Femur (tissue), 1 donor: Measurements from ENCODE around the gene SNX19.

Source experiments
- DNase-seq: peaks from one replicate; pipeline ENCODE4 v3.0.0-alpha.2; 2017

Gene SNX19

GRCh38 chr11:130906616-130907015 lies 9.7 kb downstream of the SNX19 start:
- DNase-seq = no peak

DNA sequence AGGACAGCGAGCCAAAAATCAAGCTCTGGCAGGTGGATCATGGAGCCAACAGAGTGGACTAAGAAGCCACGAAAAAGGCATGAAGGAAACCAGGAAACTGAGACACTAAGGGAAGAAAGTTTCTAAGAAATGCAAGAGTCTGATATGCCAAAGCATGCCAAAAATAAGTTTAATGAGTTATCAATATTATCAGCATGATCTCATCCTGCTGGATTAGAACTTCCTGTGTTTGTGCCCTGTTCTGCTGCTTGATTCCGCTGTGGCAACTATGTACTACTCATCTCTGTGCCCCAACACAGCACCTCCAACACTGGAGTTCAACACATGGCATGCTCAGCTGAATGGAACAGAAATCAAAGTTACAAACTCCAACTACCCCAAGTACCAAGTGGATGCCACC lies 10.8 kb downstream of the SNX19 start:
- no peak for DNase-seq

GRCh38 chr11:130904380-130904779 lies 11.9 kb downstream of the SNX19 start:
- DNase-seq = no peak

DNA sequence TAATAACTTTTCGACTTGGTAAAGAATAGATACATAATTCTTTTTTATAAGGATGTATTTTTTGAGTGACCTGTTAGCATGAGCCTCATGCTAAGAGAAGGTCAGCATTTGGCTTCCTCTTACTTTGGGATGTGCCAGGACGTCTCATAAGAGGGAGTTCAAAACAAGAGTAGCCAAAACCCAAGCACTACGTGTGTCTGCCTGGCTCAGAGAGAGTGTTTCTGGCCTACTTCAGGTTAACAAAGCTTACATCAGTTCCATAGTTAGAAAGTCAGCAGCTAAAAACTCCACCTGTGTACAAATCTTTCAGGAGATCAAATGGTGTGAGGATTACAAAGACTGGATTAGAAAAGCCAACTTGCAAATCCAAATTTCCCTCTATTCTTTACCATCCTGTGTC lies 13.9 kb downstream of the SNX19 start:
- DNase-seq = no peak

DNA sequence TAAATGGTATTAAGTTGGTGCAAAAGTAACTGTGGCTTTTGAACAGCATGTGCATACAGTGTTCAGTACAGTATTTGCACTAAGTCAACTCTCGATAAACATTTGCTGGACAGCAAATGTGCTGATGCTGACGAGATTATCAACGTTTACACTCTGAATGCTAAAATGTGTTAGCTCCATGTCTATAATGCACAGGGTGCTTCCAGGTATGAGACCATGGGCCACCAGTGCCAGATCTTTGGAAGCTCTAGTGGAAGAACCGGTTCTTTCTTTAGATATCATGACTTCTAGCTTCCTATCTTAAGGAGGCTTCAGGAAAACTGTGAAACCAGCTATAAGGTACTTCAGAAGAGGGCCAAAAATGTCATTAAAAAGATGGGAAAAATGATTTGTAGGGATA lies 17.2 kb downstream of the SNX19 start:
- no peak for DNase-seq

GRCh38 chr11:130897262-130898182 lies 18.8 kb downstream of the SNX19 start:
- DNase-seq = peak; percentile 48

DNA sequence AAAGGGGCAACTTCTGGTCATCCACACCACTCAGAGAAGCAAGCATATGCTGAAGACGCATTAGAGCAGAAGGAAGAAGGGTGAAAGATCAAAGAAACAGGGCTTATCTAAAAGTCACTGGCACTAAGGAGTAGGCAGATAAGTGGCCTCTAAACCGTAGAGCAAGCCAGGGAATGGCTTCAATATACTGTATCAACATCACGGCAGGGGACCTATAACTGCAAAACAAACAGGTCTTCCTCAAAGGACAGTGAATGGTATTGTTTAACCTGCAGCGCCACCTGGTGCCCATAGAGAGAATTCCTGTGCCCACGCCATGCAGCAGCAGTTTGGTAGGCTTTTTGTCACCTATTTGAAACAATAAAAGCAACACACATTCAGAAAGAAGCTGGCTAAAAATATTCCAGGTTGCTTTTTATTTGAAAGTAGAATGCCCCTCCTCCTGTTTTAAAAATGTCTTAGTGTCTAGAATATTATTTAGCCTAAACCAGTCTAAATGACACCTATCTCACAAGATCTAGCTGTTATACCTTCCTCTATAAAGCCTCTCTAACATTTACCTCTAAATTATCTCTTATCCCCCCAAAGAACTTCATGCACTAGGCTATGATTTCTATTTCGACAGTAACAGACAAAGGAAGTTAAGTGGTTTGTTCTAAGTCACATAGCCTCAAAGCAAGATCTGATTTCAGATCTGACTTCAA lies 21.8 kb downstream of the SNX19 start:
- peak; percentile 75 for DNase-seq

- no peak for DNase-seq
Observed at GRCh38 chr11:130892861-130893260, 23.4 kb downstream of the SNX19 start.

GRCh38 chr11:130891326-130891725 lies 25.0 kb downstream of the SNX19 start:
- DNase-seq = no peak

DNA sequence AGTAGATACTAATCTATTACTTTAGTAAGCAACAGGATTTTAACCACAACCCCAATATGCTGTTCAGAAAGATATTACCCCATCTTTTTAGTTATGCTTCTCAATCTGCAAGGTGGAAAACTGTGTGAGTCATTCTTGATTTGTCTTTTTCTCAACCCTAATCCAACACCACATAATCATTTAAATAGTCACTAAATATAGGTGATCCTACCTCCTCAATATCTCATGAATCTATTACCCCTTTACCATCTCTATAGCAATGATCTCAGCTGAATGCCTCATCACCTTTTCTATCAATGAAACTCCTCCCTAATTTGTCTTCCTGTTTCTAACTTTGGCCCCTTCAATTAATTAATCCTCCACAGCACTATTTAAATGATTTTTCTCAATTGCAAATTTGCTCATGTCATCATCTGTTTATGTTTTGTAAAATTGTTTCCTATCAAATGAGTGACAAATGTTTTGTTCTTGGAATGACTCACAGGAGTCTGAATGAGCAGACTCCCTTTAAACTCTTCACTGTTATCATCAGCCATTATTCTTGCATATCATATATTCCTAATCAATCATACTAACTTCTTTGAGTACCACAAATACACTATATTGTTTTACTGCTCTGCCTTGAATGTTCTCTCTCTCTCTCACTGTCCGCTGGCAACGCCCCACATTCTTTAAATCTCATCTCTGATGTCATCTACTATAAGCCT lies 26.1 kb downstream of the SNX19 start:
- no peak for DNase-seq

DNA sequence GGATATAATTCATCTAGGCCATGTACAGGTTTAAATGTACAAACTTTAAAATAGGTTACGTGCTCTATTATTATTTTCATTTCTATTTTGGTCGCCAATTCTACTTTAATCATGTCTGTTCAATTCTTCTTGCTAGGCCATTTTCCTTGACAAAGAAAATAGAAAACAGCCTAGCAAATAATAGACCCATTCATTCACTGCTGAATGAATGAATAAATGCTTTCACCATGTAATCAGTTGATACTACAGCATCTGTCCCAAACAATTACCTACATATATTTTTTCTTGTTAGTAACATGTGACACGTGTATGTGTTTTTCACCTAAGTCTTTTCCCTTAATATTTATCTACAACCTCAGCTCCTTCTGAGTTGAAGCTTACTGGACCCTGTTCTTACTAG lies 27.5 kb downstream of the SNX19 start:
- DNase-seq = no peak

DNA sequence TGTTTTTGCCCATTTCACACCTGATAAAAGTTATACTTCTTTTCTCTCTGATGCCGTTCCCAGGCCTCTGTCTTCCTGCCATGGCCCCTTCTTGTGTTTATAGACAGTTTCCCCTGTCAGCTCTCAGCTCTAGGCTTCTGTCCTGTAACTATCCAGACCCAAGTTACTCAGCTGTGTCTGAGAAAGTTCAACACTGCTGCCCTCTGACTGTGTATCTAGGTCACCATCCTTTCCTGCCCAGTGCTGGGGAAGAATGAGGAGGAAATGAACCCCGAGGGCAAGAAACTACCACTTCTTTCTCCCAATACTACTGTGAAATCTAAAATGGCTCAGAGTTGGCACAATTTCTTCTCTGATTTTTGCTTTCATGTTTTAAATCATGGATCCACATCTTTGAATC lies 29.6 kb downstream of the SNX19 start:
- no peak for DNase-seq

DNA sequence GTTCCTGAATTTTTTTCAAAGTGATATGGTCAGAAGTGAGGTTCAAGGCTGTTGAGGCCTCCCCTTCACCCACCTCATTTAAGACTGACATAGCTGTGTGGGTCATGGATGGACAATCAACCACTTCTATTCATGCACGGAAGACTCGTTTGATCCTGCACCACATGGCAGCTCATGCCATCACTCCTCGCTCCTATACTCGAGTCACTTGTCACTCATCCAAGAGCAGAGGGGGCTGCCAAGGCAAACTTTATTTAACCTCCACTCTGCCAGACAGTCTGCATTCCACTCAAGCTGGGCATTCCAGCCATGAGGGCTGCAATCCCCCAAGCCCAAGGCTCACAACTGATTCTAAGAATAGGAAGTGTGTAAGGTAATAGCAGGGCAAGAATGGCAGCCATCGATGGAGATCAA lies 34.1 kb downstream of the SNX19 start:
- DNase-seq = peak; percentile 50

DNA sequence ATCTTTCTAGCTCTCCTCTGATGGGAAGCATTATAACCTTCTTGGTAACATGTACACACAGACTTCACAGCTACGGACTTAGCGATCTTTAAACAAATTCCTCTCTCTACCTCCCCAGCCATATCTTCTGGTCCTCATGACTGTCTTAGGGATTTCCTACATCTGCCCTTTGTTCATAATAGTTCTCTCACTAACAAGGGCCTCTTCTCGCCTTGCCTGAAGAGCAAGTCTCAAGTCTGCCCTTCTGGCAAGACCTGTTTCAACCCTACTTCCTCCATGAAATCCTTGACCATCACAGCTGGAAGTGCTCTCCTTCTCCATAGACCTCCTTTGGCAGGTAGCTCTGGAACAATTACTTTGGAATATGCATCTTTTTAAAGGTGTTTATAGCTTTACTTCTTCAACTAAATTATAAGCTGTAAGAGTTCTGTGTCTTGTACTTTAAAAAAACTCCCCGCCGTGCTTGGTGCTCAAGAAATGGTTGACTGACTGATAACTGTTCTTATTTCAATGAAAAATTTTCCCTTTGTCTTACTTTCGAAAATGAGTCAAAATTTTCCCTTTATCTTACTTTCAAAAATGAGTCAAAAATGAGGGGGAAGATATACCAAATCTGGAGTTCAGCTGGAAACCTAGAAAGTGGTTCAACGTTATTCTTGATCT lies 34.7 kb downstream of the SNX19 start:
- DNase-seq = no peak

GRCh38 chr11:130879836-130880235 lies 36.4 kb downstream of the SNX19 start:
- no peak for DNase-seq

DNA sequence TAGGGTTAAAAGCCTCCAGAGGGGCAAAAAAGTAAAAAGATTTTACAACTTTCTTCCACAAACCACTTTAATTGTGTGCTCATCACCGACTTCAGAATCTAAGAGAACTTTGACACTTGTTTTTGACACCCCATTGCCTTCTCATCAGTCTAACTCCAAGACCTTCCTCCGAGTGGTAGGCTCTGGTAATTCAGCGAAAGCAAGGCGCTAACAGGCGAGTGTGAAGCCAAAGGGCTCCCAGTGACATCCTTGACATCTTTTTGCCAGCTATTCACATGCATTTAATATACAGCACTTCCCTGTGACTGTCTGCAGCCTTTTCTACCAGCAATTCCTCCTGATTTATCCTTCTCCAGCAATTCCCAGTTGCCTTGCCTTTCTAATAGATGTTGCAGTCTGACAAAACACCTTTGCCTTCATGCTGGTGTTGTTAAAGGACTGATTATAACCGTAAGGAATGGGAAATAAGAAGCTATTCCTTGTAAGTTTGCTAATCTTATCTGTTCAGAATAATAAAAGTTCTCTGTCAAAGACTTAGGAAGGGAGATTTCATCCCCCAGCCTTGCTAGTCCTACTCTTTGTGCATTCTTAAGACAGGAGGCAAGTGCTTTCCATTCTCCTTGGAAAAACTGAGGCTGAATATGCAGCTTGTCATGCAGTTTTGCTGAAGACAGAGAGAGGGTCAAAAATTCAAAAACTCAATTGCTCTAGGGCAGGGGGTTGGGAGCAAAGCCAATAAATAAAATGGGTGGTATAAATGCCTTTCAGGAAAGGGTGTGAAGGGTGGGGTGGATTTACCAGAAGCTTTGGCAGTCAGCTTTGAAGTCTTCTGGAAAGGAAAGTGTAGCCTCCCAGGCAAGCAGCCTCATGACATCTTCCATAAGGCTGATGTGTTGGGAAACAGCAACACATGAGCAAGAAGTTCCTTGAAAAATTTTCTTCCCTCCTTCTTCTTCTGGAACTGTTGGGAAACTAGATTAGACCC lies 39.1 kb downstream of the SNX19 start:
- DNase-seq = no peak

GRCh38 chr11:130876100-130876499 lies 40.2 kb downstream of the SNX19 start:
- DNase-seq = no peak

GRCh38 chr11:130874955-130875531 lies 41.2 kb downstream of the SNX19 start:
- DNase-seq = no peak

- DNase-seq = no peak
Observed at GRCh38 chr11:130874396-130874795, 41.9 kb downstream of the SNX19 start.

GRCh38 chr11:130873761-130874160 lies 42.5 kb downstream of the SNX19 start:
- no peak for DNase-seq

DNA sequence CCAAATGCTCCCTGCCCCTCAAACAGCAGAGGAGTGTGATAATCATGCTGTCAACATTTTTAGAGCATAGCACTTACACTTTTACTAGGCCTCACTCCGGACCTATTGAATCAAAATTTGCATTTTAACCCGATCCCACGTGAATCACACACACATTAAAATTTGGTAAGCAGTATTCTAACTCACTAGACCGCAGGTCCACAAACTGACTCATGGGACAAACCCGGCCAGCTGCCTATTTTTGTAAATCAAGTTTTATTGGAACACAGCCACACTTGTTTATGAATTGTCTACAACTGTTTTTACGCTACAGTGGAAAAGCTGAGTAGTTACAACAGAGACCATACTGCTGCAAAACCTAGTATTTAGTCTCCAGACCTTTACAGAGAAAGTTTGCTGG lies 43.3 kb downstream of the SNX19 start:
- peak; percentile 39 for DNase-seq
